Fibroblast of lung (primary cell): ENCODE measurements around the gene TMEM178A. TPM values are rescaled to one million over a fixed set of nuclear protein-coding genes. Genes with fewer than 3 reads are reported as not detected.

ENCODE experiments used
- DNase-seq, 2 donors: peaks; one replicate each; pipeline versions ENCODE4 v3.0.0 to v3.0.0-alpha.2; 2010; ENCODE audit warnings: low read depth in 2 of 2
- H2AFZ ChIP-seq: 2 replicates; pipeline ENCODE4 v1.5.1; 2012; ENCODE audit warnings: low read length, control low read depth, inconsistent platforms
- H3K27ac ChIP-seq: 2 replicates; pipeline ENCODE4 v1.5.1; 2011; ENCODE audit warnings: low read length, control low read depth; ENCODE audit not compliant: insufficient read depth
- H3K27me3 ChIP-seq: 2 replicates; pipeline ENCODE4 v1.5.1; 2011; ENCODE audit warnings: mild to moderate bottlenecking, low read length; ENCODE audit not compliant: control insufficient read depth, insufficient read depth
- H3K36me3 ChIP-seq: 2 replicates; pipeline ENCODE4 v1.5.1; 2011; ENCODE audit warnings: low read length; ENCODE audit not compliant: control insufficient read depth, insufficient read depth
- H3K4me1 ChIP-seq: 2 replicates; pipeline ENCODE4 v1.5.1; 2011; ENCODE audit warnings: low read length; ENCODE audit not compliant: control insufficient read depth, insufficient read depth; ENCODE audit errors: extremely low read depth
- H3K4me2 ChIP-seq: 2 replicates; pipeline ENCODE4 v1.5.1; 2011; ENCODE audit warnings: low read length, control low read depth; ENCODE audit not compliant: insufficient read depth; ENCODE audit errors: extremely low read depth
- H3K4me3 ChIP-seq, 4 experiments: fragments of 200-600 bp in 1 of 4; sonication (generic) in 1 of 4; replicated peaks in 1 of 4; 2 replicates each; pipeline ENCODE4 v1.5.1; 2011 to 2016; ENCODE audit warnings: low read length in 4 of 4, low read depth in 3 of 4, mild to moderate bottlenecking in 3 of 4, control low read depth in 2 of 4, inconsistent platforms in 1 of 4, mixed read lengths in 1 of 4; ENCODE audit not compliant: insufficient read depth in 1 of 4; ENCODE audit errors: control extremely low read depth in 1 of 4
- H3K79me2 ChIP-seq: 2 replicates; pipeline ENCODE4 v1.5.1; 2012; ENCODE audit warnings: mild to moderate bottlenecking, low read length, inconsistent platforms; ENCODE audit not compliant: control insufficient read depth, insufficient read depth
- H3K9ac ChIP-seq: 2 replicates; pipeline ENCODE4 v1.5.1; 2011; ENCODE audit warnings: mild to moderate bottlenecking, low read length, control low read depth; ENCODE audit not compliant: insufficient read depth
- H3K9me3 ChIP-seq: 2 replicates; pipeline ENCODE4 v1.5.1; 2012; ENCODE audit warnings: low read depth, low read length; ENCODE audit not compliant: control insufficient read depth, insufficient read depth
- H4K20me1 ChIP-seq: 2 replicates; pipeline ENCODE4 v1.5.1; 2011; ENCODE audit warnings: low read length; ENCODE audit not compliant: control insufficient read depth, insufficient read depth; ENCODE audit errors: extremely low read depth
- EZH2 ChIP-seq: IDR thresholded peaks from 2 replicates; pipeline ENCODE4 v1.5.1; 2012; ENCODE audit warnings: low read length, control low read depth, mild to moderate bottlenecking; ENCODE audit errors: missing control alignments
- polyA plus RNA-seq, 2 donors: library from polyadenylated mRNA; depleted of rRNA in 1 of 2; stranded (reverse) in 1 of 2; unstranded in 1 of 2; fragments of >200 nt; gene quantifications; 2 replicates each; pipeline ENCODE4 v1.2.1, GENCODE V29; 2011 to 2012; ENCODE audit warnings: missing spikeins in 1 of 2
- total RNA-seq: library from RNA; depleted of rRNA; stranded (reverse); fragments of >200 nt; gene quantifications from 2 replicates; pipeline ENCODE4 v1.2.1, GENCODE V29; 2014
- TF ChIP-seq, protein P1 (sequence below), 2 donors: IDR thresholded peaks in 1 of 2; conservative IDR thresholded peaks in 1 of 2; 1 replicate in 1 of 2; 2 replicates in 1 of 2; pipeline ENCODE4 v1.5.1; 2011 to 2012; ENCODE audit warnings: low read length in 2 of 2, control low read depth in 1 of 2, inconsistent platforms in 1 of 2, low read depth in 1 of 2, mild to moderate bottlenecking in 1 of 2

Gene TMEM178A
- total and polyA plus RNA-seq, 2 donors (not counting 1 experiment from before 2014, with no cell fraction given): 1.5 to 6.9 TPM

DNA sequence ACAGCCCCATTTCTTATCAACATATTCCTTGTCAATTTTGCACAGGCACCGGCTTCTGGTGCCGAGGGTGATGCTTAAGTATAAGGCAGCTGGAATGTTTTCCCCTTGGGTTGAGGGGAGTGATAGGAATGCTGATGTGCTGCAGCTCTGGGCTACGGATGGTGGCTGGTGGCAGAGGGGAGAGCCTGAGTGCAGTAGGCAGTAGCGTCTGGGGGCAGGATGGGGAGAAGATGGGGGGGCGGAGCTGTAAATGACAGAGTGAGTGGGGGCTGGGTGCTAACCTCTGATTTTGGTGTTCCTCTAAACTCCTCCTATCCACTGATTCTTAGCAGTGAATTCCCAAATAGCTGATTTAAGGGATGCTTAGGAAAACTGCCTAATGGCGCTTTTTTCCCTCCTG lies 20.7 kb downstream of the TMEM178A start:
- Histone ChIP-seq H3K79me2 (no peaks in the 10 kb centered on the region), H3K4me3 (no peak overlapping the region), H3K4me1 (no peaks in the 10 kb centered on the region), H3K27me3 (no peaks in the 10 kb centered on the region), H3K9ac (no peak overlapping the region), H2AFZ (no peak overlapping the region), H4K20me1 (no peaks in the 10 kb centered on the region), H3K9me3 (no peaks in the 10 kb centered on the region), H3K4me2 (no peak overlapping the region), H3K27ac (no peak overlapping the region), H3K36me3 (no peaks in the 10 kb centered on the region)
- no peak for DNase-seq
- no peak for TF ChIP-seq EZH2
- TF ChIP-seq, protein P1, sequence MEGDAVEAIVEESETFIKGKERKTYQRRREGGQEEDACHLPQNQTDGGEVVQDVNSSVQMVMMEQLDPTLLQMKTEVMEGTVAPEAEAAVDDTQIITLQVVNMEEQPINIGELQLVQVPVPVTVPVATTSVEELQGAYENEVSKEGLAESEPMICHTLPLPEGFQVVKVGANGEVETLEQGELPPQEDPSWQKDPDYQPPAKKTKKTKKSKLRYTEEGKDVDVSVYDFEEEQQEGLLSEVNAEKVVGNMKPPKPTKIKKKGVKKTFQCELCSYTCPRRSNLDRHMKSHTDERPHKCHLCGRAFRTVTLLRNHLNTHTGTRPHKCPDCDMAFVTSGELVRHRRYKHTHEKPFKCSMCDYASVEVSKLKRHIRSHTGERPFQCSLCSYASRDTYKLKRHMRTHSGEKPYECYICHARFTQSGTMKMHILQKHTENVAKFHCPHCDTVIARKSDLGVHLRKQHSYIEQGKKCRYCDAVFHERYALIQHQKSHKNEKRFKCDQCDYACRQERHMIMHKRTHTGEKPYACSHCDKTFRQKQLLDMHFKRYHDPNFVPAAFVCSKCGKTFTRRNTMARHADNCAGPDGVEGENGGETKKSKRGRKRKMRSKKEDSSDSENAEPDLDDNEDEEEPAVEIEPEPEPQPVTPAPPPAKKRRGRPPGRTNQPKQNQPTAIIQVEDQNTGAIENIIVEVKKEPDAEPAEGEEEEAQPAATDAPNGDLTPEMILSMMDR (conservative IDR thresholded peaks at IDR 0.05 in 1 of 2, IDR thresholded peaks at IDR 0.05 in 1 of 2; ENCODE audit: low read depth in 1 of 2, low read length in 2 of 2): no peak

DNA sequence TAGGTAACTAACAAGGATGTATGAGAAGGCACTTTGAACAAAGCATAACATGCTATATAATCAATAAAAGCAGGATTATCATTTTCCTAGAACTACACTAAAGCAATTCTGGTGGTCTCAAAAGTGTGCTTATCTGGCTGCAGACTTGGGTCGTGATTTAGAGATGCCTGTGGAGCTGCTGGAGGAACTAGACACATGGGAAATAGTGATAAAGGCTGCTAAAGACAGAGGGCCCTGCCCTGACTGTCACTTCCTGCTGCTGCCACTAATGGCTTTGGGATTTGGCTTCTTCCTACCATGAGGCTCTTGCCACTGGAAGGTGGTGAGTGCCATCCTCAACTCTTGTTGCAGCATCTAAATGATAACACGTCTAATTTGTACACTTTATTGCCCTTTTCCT lies 22.5 kb downstream of the TMEM178A start:
- Histone ChIP-seq H3K36me3 (no peaks in the 10 kb centered on the region), H3K9ac (no peak overlapping the region), H4K20me1 (no peaks in the 10 kb centered on the region), H3K79me2 (no peaks in the 10 kb centered on the region), H3K4me3 (no peak overlapping the region), H2AFZ (no peak overlapping the region), H3K4me2 (no peak overlapping the region), H3K27me3 (no peaks in the 10 kb centered on the region), H3K27ac (no peak overlapping the region), H3K9me3 (no peaks in the 10 kb centered on the region), H3K4me1 (no peaks in the 10 kb centered on the region)
- no peak for DNase-seq
- TF ChIP-seq, protein P1 (conservative IDR thresholded peaks at IDR 0.05 in 1 of 2, IDR thresholded peaks at IDR 0.05 in 1 of 2; ENCODE audit: low read depth in 1 of 2, low read length in 2 of 2): no peak
- no peak for TF ChIP-seq EZH2

DNA sequence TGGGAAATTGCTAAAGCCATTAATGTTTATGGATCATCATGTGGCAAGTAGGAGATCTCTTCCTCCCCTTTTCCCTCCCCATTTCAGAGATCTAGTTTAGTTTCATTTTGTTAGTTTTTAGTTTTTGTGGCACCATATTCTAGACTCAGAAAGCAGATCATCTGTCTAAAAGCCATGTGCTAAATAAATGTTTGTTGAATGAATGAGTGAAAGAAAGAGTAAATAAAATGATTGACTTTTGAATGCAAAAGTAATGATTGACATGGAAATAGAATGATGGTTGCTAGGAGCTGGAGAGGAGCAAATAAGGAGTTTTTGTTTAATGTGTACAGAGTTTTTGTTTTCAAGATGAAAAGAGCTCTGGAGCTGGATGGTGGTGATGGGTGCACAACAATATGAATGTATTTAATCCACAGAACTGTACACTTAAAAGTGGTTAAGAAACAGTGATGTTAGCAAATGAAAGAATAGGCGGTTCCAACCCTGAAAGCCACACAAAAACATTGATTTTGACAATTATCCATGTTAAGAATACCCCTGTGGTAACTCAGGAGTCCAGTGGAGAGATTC lies 23.6 kb downstream of the TMEM178A start:
- Histone ChIP-seq H3K9ac (no peak overlapping the region), H3K4me1 (no peaks in the 10 kb centered on the region), H4K20me1 (no peaks in the 10 kb centered on the region), H3K4me2 (no peak overlapping the region), H3K36me3 (no peaks in the 10 kb centered on the region), H2AFZ (no peak overlapping the region), H3K4me3 (no peak overlapping the region), H3K9me3 (no peaks in the 10 kb centered on the region), H3K79me2 (no peaks in the 10 kb centered on the region), H3K27ac (no peak overlapping the region), H3K27me3 (no peaks in the 10 kb centered on the region)
- no peak for TF ChIP-seq EZH2
- TF ChIP-seq, protein P1 (conservative IDR thresholded peaks at IDR 0.05 in 1 of 2, IDR thresholded peaks at IDR 0.05 in 1 of 2; ENCODE audit: low read depth in 1 of 2, low read length in 2 of 2): no peak
- DNase-seq: no peak
